H1 (cell line): ENCODE results near the gene NTN1.

Experiments
- BCL11A ChIP-seq, 2 experiments: IDR thresholded peaks; one replicate each; pipeline ENCODE4 v1.6.1; 2011; ENCODE audit warnings: low read depth in 2 of 2, low read length in 2 of 2, mild to moderate bottlenecking in 2 of 2
- BRCA1 ChIP-seq: IDR thresholded peaks from 2 replicates; pipeline ENCODE4 v1.6.1; 2012; ENCODE audit warnings: low read depth, low read length, improper control_type of control experiment
- CEBPB ChIP-seq: IDR thresholded peaks from 2 replicates; pipeline ENCODE4 v1.6.1; 2012; ENCODE audit warnings: low read depth, low read length
- CHD2 ChIP-seq: IDR thresholded peaks from 2 replicates; pipeline ENCODE4 v1.6.1; 2012; ENCODE audit warnings: low read length, improper control_type of control experiment
- CTBP2 ChIP-seq: IDR thresholded peaks from 2 replicates; pipeline ENCODE4 v1.7.0; 2011; ENCODE audit warnings: borderline replicate concordance, mild to moderate bottlenecking, moderate library complexity, mixed read lengths, low read length; ENCODE audit not compliant: insufficient read depth, insufficient read length
- CTCF ChIP-seq, 3 experiments: IDR thresholded peaks; 1 replicate in 2 of 3; 2 replicates in 1 of 3; pipeline versions ENCODE4 v1.5.1 to v1.6.1; 2011; ENCODE audit warnings: low read length in 3 of 3, mild to moderate bottlenecking in 3 of 3, inconsistent platforms in 2 of 3, low read depth in 1 of 3, moderate library complexity in 1 of 3; ENCODE audit not compliant: insufficient read depth in 1 of 3; ENCODE audit errors: control extremely low read depth in 1 of 3
- EZH2 ChIP-seq: fragments of 200-600 bp; sonication (generic); IDR thresholded peaks from 2 replicates; pipeline ENCODE4 v1.7.1; 2012; ENCODE audit warnings: low read depth, mild to moderate bottlenecking, moderate library complexity, low read length, inconsistent platforms; ENCODE audit not compliant: severe bottlenecking
- GTF2F1 ChIP-seq: IDR thresholded peaks from 2 replicates; pipeline ENCODE4 v1.6.1; 2012; ENCODE audit warnings: low read depth, low read length, improper control_type of control experiment, borderline replicate concordance
- JUN ChIP-seq: IDR thresholded peaks from 2 replicates; pipeline ENCODE4 v1.6.1; 2011; ENCODE audit warnings: low read depth, mild to moderate bottlenecking, improper control_type of control experiment, low read length
- JUND ChIP-seq: IDR thresholded peaks from 2 replicates; pipeline ENCODE4 v1.6.1; 2011; ENCODE audit warnings: mild to moderate bottlenecking, improper control_type of control experiment, low read length
- MAX ChIP-seq: IDR thresholded peaks from 2 replicates; pipeline ENCODE4 v1.6.1; 2012; ENCODE audit warnings: inconsistent platforms
- POLR2AphosphoS5 ChIP-seq: IDR thresholded peaks from 2 replicates; pipeline ENCODE4 v1.6.1; 2011; ENCODE audit warnings: low read depth, low read length

GRCh38 chr17:9124554-9124935, 103.2 kb downstream of the NTN1 start:
- TF ChIP-seq CTCF (IDR thresholded peaks at IDR 0.05; ENCODE audit: control extremely low read depth in 1 of 3, insufficient read depth in 1 of 3, low read depth in 1 of 3, low read length in 3 of 3): no peak
- no peak for TF ChIP-seq BRCA1
- no peak for TF ChIP-seq POLR2AphosphoS5
- no peak for TF ChIP-seq GTF2F1
- TF ChIP-seq CEBPB: no peak
- no peak for TF ChIP-seq JUND
- TF ChIP-seq CTBP2: no peak
- TF ChIP-seq CHD2: no peak
- no peak for TF ChIP-seq BCL11A (IDR thresholded peaks at IDR 0.05; ENCODE audit: low read depth in 2 of 2, low read length in 2 of 2)
- TF ChIP-seq MAX: no peak
- TF ChIP-seq JUN: no peak
- no peak for TF ChIP-seq EZH2
